DMS 273 (cell line): ENCODE measurements around the gene FITM1.

ENCODE experiments used
- DNase-seq: peaks from one replicate; lab custom pipeline; 2025; ENCODE audit not compliant: unreplicated experiment; lab: John Stamatoyannopoulos, UW

FITM1 gene

DNA sequence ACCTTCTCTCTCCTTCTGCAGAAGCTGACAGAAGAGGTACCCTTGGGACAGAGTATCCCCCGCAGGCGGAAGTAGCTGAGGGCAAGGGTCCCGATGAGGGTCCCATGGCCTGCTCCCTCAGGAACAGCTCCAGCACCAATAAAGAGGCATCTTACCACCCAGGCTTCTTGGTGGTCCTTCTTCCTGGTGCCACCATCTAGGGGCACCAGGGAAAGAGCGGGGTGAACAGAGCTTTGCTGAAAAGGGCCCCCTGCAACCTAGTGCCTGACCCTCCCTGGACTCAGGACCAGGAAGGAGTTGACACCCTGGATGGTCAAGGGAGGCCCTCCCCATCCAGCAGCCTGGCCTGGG is 30.0 kb downstream of the FITM1 start:
- no peak for DNase-seq

DNA sequence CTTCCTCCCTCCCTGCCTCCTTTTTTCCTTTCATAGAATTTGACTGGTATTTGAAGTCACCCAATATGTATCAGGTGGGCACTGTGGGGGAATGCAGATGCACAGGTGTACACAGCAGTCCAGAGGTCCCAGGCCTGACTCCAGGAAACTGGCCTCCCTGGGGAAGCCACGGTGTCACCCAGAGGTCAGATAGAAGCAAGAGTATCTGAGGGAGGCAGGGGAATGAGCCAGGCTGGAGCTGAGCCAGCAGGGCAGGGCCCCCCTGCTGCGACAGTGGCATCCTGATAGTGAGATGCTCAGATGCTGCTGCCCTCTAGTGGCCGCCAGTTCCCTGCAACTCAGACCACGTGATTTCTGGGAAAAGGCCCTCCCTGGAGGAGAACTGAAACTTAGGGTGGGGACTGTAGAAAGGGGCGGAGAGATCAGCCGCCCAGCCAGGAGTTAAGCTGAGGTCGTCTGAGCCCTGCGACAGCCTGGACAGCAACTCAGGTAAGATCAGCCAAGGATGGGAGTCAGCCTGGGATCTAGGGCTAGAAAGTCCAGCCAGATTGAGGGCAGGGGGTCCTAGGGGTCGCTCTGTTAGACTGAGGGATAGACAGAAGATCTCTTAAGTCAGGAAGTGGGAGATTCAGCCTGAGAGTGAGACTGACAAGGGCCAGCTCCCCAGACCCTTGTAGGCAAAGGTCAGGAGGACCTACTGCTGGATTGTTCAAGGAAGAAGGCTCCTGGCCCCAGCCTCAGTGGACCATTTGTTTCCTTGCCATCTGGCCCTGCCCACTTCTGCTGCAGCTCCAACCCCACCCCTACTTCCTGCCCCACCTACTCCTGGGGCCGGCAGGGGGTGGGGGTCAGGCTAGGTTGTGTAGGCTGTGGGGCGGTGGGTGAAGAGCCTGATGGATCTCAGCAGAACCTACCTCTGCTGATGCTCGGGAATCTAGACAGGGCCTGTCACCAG is 30.7 kb downstream of the FITM1 start, which contains the start of gene IRF9:
Gene IRF9, plus strand, starts transcription at position 416 of the 955 bp plus-strand sequence. CDS start 880 bp downstream, outside the sequence.
- peak; percentile 98 for DNase-seq

GRCh38 chr14:24162093-24162492 is 31.6 kb downstream of the FITM1 start:
- no peak for DNase-seq

DNA sequence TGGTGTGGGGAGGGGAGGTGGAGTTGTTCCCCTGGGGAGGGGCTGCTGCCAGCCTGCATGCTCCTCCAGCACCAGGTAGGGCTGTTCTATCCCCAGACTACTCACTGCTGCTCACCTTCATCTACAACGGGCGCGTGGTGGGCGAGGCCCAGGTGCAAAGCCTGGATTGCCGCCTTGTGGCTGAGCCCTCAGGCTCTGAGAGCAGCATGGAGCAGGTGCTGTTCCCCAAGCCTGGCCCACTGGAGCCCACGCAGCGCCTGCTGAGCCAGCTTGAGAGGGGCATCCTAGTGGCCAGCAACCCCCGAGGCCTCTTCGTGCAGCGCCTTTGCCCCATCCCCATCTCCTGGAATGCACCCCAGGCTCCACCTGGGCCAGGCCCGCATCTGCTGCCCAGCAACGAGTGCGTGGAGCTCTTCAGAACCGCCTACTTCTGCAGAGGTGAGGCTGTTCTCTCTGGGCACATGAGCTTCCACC is 34.1 kb downstream of the FITM1 start:
- no peak for DNase-seq

- no peak for DNase-seq
Measured at GRCh38 chr14:24165785-24166184, 35.3 kb downstream of the FITM1 start.

- no peak for DNase-seq
Measured at GRCh38 chr14:24167469-24168114, 37.1 kb downstream of the FITM1 start.

- DNase-seq, result peak; percentile 99
Measured at GRCh38 chr14:24171422-24172260, 41.2 kb downstream of the FITM1 start, which contains the start of gene REC8. REC8 (plus strand) TSS chr14:24172080; CDS start chr14:24172553, 473 bp downstream.

- DNase-seq, result peak; percentile 75
Measured at GRCh38 chr14:24172261-24172860, 41.9 kb downstream of the FITM1 start.

- DNase-seq, result peak; percentile 54
Measured at GRCh38 chr14:24172871-24173281, 42.4 kb downstream of the FITM1 start.

GRCh38 chr14:24176599-24176998 is 46.1 kb downstream of the FITM1 start:
- no peak for DNase-seq

GRCh38 chr14:24177041-24177825 is 46.8 kb downstream of the FITM1 start:
- DNase-seq, result no peak

GRCh38 chr14:24177891-24178290 is 47.4 kb downstream of the FITM1 start:
- no peak for DNase-seq

GRCh38 chr14:24178399-24179178 is 48.1 kb downstream of the FITM1 start:
- DNase-seq, result peak; percentile 66

GRCh38 chr14:24179294-24179960 is 49.0 kb downstream of the FITM1 start:
- peak; percentile 66 for DNase-seq

GRCh38 chr14:24179961-24180796 is 49.7 kb downstream of the FITM1 start:
- DNase-seq, result peak; percentile 58

DNA sequence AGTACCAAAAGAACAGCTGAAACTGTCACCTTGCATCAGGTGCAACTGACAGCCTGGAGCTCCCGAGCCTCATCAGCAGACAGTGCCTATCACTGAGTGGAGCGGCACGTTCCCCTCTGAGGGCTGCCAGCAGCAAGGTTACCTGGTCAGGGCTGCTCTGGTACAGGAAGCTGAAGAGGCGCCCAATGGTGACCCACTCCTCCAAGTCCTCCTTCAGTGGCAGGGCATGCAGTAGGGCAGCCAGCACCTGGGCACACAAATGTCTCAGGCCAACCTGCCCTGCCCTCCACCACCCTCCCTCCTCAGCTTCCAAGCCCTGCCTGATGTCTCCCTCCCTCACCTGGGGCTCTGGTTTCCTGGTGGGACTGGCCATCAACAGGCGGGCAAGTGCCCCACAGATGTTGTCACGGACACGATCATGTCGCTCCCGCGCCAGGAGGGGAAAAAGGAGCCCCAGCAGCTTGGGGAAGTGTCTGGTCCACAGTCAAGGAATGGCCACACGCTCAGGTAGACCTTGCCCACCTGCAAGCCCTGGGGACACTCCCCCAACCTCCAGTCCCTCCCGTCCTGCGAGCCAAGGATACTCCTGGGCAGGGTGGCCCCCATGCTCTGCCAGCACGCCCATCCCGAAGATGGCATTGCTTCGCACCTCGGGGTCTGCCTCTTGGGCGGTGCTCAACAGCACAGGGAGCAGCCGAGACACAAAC is 51.1 kb downstream of the FITM1 start:
- DNase-seq, result no peak
